GM21515 (cell line): ENCODE data around the gene TRIML1.
"Not testable (repeated sequence)": the region's sequence is repeated elsewhere in the genome, so short reads cannot be mapped to it uniquely, and the experiment has no call there.

Experiments
- ATAC-seq: cut with Tn5 transposase; IDR thresholded peaks from one replicate; pipeline ENCODE4 v1.9.1; 2021; ENCODE audit not compliant: unreplicated experiment

The TRIML1 gene

DNA sequence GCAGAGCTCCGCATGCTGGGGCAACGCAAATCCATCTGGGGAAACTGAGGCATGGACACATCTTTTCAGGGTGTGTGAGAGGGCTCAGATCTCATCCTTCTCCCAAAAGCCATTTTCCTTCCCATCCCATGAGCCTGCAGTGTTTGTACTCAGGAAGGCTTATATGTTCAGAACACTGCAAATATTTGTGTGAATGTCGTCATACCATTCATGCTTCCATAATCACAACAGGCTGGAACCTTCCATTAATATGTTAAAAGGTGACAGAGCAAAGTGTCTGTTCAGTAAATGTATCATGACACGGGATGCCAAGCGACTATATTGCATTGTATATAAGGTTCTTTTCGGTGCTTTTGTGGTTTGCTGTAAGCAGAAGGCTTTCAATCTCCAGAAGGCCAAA is 8.5 kb downstream of the TRIML1 start:
- no peak for ATAC-seq

- no peak for ATAC-seq
Measured at GRCh38 chr4:188154668-188155405, 15.6 kb downstream of the TRIML1 start.

DNA sequence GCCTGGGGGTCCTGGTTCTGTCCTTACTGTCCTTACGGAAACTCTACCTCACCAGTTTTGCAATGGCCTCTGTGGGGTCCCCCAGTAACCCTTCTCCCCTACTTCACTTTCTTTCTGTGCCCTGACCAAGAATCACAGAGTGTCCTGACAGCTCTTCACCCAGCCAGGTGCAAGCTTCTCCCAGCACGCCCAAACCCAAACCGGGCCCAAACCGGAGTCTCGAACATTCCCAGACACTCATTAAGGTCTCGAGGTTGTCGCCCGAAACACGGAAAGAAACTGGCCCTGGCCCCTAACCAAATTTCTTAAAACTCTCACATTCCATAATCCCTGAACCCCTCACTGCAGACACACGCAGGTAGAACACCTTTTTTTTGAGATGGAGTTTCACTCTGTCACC is 19.1 kb downstream of the TRIML1 start:
- ATAC-seq, result no peak

GRCh38 chr4:188159513-188160226 is 20.4 kb downstream of the TRIML1 start:
- ATAC-seq, result not testable (repeated sequence)

- ATAC-seq, result no peak
Measured at GRCh38 chr4:188160406-188160805, 21.2 kb downstream of the TRIML1 start.

GRCh38 chr4:188161167-188161566 is 21.9 kb downstream of the TRIML1 start:
- ATAC-seq, result no peak

DNA sequence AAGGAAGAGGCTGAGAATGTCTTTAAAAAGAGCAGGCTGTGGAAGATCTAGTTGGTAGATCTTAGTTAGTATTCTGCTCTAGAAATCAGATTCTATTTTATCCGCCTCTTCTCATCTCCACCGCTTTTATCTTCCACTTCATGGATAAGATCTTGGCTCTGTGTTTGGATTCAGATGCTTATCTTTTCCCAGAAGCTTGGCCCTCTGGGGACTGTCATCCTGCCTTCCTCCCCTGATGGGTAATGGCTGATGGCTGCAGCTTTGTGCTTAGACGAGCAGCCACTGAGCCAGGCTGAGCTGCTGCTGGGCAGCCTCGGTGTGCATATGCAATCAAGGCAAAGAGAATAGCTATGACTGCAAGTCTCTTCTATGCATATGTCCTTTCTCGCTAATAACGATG is 23.5 kb downstream of the TRIML1 start:
- ATAC-seq, result no peak

DNA sequence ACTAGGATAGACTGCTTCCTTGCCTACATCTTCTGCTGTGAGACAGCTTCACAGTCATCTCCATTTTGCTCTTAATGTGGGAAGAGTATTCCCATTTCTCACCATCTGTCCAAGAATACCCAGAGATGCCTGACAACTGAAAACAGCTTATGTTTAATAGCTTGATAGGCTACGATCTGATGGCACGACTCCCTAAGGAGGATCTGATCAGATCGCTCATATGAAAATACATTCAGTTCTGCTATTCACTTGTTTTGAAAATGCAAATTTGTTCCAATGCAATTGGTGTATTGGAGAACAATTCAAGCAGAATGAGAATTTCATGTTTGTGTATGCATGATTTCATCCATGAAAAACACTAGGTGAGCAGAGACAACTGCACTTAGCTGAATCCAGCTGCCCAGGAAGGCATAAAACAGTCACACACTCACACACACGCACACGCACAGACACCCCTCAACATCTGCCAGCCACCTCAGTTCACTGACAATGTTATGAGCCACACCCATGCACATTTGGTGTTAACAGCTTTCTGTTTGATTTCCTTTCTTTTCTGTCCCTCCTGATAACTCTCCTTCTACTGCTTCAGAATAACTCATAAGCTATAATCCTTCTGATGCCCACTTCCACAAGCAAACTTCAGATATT is 29.6 kb downstream of the TRIML1 start:
- no peak for ATAC-seq

DNA sequence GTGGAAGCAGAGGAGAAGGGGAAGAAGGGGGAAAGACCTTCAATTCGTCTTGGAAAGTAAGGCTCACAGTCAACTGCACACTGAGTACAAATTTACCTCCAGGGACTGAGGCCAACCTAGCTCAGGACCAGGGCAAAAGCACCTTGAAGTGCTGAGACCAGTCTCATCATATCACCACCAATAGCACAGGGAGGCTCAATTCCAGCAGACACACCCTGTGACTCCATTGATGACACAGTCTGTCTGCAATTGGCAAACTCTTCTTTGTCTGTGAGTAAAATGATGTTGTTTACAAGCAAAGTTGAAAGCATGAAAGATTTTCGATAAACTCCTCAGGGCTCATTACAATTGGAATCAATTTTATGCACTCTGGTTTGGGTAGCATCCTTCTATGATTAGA is 32.3 kb downstream of the TRIML1 start:
- ATAC-seq, result no peak

DNA sequence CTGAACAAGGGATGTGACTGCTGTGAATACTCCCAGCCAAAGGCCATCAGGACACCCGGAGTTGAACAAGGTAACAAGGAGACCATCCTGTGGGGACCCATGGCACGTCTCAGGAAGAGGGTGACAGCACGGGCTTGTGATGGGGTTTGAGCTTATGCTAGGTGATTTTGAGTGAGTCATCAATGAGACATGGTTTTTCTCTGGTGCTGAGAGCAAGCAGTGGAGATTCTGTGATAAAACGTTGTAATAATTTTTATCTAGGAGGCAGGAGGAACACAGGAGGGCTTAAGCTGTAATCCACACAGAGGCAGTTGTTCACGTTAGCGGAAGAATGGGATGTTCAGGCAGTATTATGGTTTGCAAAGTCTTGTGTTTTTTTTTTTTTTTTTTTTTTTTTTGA is 36.0 kb downstream of the TRIML1 start:
- no peak for ATAC-seq

- no peak for ATAC-seq
Measured at GRCh38 chr4:188177997-188178675, 38.9 kb downstream of the TRIML1 start.

- no peak for ATAC-seq
Measured at GRCh38 chr4:188178806-188179205, 39.6 kb downstream of the TRIML1 start.

GRCh38 chr4:188187106-188187505 is 47.9 kb downstream of the TRIML1 start:
- ATAC-seq, result no peak

- no peak for ATAC-seq
Measured at GRCh38 chr4:188190461-188190860, 51.2 kb downstream of the TRIML1 start.

GRCh38 chr4:188194421-188194820 is 55.2 kb downstream of the TRIML1 start:
- ATAC-seq, result no peak

DNA sequence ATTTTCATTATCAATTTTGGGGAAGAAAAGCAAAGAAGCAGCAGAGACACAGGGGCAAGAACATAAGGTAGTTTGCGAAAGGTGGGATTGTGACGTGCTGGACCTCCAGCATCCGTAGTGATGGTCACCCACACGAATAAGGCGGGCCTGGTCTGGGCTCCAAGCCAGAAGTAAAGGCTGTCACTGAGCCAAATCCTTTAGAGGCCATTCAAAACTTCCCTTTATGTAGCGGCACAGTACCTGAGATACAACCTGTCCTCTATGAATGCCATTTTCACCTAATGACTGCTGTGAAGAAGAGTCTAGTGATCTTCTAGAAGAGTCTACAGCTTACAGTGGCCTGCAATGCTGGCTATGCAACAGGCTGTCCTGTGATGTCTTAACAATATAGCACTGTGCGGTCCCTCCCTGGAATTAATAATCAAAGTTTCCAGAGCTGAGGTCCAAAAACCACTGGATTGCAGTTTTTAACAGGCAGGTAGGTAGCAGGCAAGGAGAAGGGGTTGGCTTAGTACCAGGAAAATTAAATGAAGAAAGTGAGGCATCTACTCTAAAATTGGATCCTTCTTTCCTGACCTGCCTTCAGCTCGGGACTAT is 56.2 kb downstream of the TRIML1 start:
- no peak for ATAC-seq

- ATAC-seq, result no peak
Measured at GRCh38 chr4:188196134-188196735, 57.0 kb downstream of the TRIML1 start.
